NCI-H748 (cell line): ENCODE data around the gene PCDH9.

ENCODE experiments used
- DNase-seq: peaks from one replicate; lab custom pipeline; 2025; ENCODE audit not compliant: unreplicated experiment; lab: John Stamatoyannopoulos, UW

Gene PCDH9

GRCh38 chr13:66358564-66358963 is 871.6 kb downstream of the PCDH9 start:
- DNase-seq = no peak

- DNase-seq = no peak
Observed at GRCh38 chr13:66357463-66357862, 872.7 kb downstream of the PCDH9 start.

- no peak for DNase-seq
Observed at GRCh38 chr13:66354879-66355751, 875.0 kb downstream of the PCDH9 start.

GRCh38 chr13:66353664-66354063 is 876.5 kb downstream of the PCDH9 start:
- peak; percentile 21 for DNase-seq

GRCh38 chr13:66349966-66350365 is 880.2 kb downstream of the PCDH9 start:
- DNase-seq = no peak

GRCh38 chr13:66348745-66349690 is 881.1 kb downstream of the PCDH9 start:
- peak; percentile 93 for DNase-seq

- peak; percentile 15 for DNase-seq
Observed at GRCh38 chr13:66347486-66348117, 882.5 kb downstream of the PCDH9 start.

- no peak for DNase-seq
Observed at GRCh38 chr13:66345971-66346370, 884.2 kb downstream of the PCDH9 start.

GRCh38 chr13:66345518-66345810 is 884.7 kb downstream of the PCDH9 start:
- no peak for DNase-seq

- DNase-seq = no peak
Observed at GRCh38 chr13:66344805-66345517, 885.2 kb downstream of the PCDH9 start.

GRCh38 chr13:66343224-66343828 is 886.8 kb downstream of the PCDH9 start:
- no peak for DNase-seq

- no peak for DNase-seq
Observed at GRCh38 chr13:66341635-66342377, 888.3 kb downstream of the PCDH9 start.

GRCh38 chr13:66339214-66339613 is 890.9 kb downstream of the PCDH9 start:
- DNase-seq = no peak

- DNase-seq = no peak
Observed at GRCh38 chr13:66338542-66338941, 891.6 kb downstream of the PCDH9 start.

GRCh38 chr13:66335626-66336025 is 894.5 kb downstream of the PCDH9 start:
- no peak for DNase-seq

- peak; percentile 85 for DNase-seq
Observed at GRCh38 chr13:66329988-66330451, 900.1 kb downstream of the PCDH9 start.

- DNase-seq = no peak
Observed at GRCh38 chr13:66328476-66328875, 901.7 kb downstream of the PCDH9 start.

- DNase-seq = no peak
Observed at GRCh38 chr13:66323745-66324347, 906.3 kb downstream of the PCDH9 start.

GRCh38 chr13:66322936-66323335 is 907.2 kb downstream of the PCDH9 start:
- DNase-seq = no peak
